HG02943 (cell line): ENCODE data around the gene SEMA3B.
"Not testable (repeated sequence)": the region's sequence is repeated elsewhere in the genome, so short reads cannot be mapped to it uniquely, and the experiment has no call there.

Experiments
- ATAC-seq: cut with Tn5 transposase; IDR thresholded peaks from one replicate; pipeline ENCODE4 v1.9.1; 2021; ENCODE audit warnings: mild to moderate bottlenecking, low read depth, moderate library complexity; ENCODE audit not compliant: unreplicated experiment

Gene SEMA3B

DNA sequence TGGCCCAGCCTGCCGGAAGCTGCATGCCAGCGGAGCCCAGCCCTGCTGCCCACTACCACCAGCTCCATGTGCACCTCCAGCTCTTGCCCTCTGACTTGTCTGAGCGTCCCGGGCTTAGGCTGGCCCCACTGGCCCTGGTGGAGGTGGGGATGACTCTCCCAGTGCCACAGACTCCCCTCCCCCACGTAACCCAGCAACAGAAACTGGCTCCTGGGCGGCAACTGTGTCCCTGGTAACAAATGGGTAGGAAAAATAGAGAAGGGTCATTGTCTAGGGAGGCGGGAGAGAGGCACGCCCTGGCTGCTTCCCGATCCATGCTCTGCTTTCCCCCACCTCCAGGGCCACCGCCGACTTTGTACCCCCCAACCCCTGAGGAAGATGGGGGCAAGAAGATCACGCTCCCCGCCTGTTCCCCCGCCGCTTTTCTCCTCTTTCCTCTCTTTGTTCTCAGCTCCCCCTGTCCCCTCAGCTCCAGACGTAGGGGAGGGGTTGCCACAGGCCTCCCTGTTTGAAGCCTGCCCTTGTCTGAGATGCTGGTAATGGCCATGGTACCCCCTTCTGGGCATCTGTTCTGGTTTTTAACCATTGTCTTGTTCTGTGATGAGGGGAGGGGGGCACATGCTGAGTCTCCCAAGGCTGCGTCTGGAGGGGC lies 10.8 kb upstream of the SEMA3B start:
- ATAC-seq: no peak

DNA sequence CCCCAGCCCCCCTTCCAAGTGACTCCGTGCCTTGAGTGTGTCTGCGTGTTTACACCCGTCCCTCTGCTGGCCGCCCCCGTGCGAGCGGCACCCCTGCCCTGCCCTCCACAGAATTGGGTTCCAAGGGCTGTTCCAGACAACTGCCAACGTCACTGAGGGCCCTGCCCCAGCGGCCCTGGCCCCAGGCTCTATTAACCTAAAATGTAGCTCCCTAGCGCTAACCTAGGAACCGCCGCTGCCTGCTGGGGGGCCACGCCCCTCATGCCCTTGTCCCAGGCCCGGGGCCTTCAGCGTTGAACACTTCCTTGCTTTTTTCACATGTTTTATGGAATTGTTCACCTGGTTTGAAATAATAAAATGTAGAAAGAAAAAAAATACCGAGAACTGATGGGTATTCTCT lies 10.0 kb upstream of the SEMA3B start:
- no peak for ATAC-seq

DNA sequence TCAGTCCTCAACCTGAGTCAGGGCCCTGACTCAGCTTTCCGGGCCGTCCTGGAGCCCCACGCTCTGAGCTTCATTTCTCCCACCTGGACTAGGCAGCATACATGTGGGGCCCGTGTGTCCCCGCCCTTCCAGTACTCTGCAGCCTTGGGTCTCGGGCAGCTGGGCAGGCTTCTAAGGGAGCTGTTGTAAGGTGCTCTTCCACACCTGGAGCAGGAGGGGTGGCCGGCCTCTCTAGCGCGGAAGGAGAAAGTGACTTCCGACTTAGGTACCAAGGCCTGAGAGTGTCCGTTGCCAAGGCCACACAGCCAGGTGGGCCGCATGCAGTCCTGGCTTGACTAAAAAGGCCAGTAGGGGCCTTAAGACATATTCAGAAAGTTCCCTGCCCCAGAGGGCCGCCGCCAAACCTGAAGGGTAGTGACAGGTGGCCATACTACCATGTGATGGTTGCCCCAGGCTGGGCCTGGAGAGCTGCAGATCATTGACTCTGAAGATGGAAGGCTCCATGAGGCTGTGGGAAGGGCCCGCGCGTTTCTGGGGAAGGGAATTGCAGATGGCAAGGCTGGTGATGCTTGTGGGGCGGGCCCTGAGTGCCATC lies 9.4 kb upstream of the SEMA3B start:
- peak; percentile 16 for ATAC-seq

DNA sequence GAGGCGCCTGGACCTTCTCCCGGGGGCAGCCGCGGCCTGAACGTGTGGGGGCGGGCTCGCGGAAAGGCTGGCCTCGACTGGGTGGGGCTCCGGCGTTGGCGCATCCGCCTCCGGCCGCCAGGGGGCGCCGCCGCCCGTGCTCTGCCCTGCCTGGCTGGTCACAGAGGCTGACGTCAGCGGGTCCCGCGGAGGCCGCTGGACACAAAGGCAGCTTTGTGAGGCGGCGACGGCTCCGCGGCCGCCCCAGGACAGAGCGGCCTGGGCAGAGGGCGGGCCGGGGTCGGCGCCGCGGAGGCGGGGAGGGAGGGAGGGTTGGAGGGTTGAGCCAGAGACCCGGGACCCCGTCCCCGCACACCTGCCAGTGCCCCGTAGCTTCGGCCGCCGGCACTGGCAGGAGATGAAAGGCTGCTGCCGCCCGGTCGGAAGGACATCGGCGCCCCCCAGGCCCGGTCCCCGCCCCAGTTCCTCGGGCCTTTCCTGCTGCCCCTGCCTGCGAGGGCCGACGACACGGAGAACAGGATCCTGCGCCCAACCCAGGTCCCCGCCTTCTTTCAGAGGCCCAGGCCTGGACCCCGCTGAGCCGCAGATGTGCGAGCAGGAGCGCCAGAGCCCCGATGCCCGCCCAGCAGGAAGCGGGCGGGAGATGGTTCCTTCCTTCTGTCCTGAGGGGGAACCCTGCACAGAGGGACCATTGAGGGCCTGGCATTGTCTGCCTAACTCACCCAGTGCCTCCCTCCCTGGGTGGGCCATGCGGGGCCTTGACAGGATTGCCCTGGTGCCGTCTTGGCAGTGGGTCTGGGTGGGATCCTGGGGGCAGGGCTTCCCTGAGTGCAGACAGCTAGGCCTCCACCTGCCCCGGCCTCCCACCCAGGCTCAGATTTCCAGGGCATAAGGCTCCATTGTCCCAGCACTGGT lies 8.7 kb upstream of the SEMA3B start:
- ATAC-seq: peak; percentile 70

DNA sequence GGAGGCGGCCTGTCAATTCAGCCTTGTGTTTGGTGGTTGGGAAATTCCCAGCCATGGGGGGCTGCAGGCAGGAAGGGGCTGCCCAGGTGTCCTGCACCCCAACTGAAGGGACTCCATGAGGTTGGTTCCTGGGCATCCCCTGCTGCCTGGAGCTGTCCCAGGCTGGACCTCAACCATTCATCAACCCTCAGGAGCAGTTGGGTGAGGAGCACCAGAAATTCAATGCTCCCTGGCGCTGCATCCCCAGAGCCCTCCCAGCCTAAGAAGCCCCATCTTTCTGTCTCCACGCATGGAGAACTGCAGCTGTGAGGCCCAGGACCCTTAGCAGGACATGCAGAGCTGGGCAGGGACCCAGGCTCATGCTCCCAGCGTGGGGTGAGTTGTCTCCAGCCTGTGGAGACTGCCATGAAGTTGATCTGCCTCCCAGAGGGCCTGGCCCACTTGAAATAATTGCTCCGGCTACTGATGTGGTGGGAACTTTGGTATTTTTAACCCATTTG lies 8.0 kb upstream of the SEMA3B start:
- ATAC-seq: no peak

DNA sequence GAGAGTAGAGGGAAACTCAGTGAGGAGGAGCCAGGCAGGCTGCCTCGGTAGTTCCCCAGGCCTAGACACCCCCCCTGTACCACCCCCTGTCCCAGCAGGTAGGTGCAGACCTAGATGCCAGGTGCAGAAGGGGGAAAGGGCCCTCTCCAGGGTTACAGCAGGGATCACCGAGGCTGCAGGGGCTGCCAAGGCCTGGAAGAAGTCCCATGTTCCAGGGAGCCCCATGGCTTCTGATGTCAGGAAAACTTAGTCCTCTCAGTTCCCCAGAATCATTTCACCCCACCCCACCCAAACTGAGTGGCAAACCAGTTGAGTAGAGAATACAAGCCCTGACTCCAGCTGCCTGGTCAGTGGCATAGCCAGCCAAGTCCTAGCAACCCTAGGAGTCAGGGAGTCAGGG lies 7.4 kb upstream of the SEMA3B start:
- no peak for ATAC-seq

DNA sequence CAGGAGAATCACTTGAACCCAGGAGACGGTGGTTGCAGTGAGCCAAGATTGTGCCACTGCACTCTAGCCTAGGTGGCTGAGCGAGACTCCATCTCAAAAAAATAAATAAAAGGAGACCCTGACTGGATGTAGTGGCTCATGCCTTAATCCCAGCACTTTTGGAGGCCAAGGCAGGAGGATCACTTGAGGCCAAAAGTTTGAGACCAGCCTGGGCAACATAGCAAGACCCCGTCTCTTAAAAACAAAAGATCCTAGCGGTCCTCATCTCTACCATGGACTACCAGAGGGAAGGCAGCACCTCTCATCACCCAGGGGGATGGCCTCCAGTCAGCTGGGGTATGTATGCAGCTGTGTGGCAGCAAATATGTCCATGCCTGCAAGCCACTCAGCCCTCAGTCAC lies 6.7 kb upstream of the SEMA3B start:
- ATAC-seq: not testable (repeated sequence)

DNA sequence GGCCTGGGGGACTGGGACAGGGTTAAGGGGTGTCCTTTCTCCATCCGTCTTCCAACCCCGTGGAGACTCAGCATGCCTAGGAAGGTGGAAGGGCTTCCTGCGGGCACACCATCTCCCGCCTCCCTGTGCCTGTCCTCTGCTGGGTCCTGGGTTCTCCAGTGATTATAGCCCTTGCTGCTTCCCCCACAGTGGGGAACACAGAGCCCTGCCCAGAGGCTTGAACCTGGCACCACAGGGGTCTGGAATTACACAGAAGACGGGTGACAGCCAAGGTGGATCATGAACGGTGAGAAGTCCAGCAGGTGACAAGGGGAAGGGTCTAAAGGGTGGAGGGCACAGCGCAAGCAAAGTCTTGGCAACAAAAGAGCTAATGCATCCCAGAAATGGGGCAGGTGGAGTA lies 6.2 kb upstream of the SEMA3B start:
- no peak for ATAC-seq

DNA sequence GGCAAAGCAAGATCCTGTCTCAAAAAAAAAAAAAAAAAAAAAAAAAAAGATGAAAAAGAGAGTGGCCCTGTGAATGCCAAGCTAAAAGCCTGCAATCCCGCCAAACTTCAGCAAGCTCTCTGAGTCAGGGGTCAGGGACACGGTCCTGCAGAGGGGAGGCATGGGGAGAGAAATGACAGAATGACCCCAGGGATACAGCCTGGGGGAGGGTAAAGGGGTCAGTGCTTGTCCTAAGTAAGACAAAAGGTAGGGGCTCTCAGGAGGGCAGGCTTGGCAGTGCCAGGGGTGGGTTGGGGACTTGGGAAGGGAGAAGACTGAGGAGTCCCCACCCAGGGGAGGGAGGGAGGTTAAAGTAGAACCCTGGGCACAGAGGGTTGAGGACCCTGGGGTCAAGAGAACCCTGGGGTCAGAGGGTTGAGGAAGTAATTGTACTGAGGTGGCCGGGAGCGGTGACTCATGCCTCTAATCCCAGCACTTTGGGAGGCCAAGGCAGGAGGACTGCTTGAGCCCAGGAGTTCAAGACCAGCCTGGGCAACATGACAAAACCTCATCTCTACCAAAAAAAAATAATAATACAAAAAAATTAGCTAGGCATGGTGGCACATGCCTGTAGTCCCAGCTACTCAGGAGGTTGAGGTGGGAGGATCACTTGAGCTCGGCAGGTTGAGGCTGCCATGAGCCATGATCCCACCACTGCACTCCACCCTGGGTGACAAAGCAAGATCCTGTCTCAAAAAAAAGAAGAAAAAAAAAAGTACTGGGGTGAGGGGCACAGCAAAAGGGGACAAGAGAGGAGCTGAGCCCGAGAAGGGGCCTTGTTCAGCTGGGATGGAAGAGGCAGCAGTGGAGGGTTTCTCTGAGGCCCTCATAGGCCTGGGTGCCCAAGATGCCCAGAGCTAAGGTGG lies 5.2 kb upstream of the SEMA3B start:
- no peak for ATAC-seq

DNA sequence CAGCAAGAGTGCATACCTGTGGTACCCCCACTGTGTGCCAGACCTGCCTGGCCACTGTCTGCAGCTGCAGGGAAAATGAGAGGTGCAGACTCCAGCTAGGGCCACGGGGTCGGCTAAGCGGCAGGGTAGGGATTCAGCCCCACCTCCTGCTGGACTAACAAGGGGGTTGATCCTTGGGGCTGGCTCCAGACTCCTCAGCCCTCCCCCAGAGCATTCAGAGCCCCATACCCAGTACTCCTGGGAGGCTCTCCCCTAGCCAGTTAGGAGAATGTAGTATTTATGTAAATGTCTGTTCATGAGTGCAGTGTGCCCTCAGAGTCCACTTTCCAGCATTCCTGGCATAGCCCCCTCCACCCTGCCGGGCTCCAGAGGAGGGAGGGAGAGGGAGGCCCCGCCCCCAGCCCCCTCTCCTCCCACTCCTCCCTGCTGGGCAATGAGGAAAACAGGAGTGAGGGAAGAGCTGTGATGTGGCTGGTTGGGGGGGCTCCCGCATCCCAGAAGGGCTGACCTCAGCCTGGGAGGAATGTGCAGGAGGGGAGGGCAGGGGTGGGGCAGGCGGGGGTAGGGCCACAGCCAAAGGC lies 4.5 kb upstream of the SEMA3B start:
- no peak for ATAC-seq

DNA sequence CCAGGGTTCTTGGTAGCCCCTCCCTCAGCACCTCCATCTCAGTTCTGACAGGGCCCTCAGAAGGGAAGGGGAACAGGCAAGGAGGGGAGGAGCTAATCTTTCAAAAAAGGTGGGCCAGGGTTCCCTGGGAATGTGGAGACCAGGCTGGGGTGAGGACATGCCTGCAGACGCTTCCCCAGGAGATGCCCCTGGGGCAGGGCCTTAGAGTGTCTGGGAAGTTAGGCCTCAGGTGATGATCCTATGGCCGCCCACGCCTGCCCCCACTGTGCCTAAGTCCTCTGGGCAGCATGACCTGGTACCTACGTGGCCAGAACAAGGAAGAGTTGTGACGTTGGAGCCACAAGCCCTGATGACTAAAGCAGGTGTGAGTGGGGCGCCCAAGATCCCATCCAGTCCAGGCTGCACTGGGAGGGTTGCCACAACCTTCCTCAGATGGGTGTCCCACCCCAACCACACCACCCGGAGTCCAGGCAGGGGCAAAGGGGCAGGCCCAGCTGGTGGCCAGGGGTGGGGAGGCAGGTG lies 3.9 kb upstream of the SEMA3B start:
- ATAC-seq: no peak

DNA sequence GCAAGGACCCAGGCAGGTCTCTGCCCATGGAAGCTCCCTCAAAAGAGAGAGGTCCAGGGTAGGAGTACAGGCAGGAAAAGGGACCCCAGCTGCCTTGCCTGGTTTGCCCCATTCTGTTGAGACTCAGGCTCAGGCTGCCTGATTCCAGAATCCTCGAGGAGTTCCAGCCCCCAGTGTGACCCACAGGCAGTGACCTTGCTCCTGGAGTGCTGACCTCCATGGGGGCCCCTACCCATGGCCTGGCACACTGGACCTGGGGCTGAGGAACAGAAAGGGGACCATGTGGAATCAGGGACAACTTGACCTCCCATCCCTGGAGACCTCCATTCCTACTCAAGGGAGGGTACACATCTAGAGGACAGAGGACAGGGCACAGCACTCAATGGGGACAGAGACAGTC lies 3.4 kb upstream of the SEMA3B start:
- no peak for ATAC-seq

DNA sequence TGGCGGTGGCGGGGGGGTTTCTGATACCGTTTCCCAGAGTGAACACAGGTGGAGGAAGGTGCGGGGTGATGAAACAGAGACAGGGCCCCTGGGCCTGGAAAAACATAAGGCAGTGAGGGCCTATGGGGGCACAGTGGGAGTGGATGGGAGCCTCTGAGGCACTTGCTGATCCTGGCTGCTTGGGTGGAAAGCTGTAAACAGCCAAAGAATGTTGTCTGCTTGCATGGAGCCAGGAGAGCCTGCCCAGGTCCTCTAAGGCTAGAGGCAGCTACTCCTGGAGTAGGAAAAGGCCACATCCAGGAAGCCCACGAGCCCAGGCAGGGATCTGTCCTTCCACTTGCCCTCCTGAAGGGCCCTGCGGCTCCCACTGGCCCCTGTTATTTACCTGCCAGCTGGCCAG lies 2.9 kb upstream of the SEMA3B start:
- no peak for ATAC-seq

DNA sequence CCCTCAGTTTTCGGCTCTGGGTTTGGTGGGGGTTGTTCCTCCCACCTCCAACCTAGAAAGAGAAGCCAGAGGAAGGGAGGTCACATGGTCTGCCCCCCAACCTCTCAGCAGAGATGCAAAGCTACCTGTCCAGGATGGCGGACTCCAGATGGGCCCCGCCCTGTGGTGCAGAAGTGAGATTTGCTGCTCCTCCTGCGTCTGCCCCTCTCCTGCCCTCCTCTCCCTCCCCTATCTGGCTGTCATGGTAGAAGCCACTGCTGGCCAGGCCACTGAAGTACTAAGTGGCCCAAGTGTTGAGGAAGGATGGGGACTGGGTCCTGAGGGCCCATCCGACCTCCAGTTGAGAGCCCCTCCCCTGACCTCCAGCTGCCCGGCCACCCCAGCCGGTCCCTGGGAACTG lies 2.1 kb upstream of the SEMA3B start:
- ATAC-seq: no peak

DNA sequence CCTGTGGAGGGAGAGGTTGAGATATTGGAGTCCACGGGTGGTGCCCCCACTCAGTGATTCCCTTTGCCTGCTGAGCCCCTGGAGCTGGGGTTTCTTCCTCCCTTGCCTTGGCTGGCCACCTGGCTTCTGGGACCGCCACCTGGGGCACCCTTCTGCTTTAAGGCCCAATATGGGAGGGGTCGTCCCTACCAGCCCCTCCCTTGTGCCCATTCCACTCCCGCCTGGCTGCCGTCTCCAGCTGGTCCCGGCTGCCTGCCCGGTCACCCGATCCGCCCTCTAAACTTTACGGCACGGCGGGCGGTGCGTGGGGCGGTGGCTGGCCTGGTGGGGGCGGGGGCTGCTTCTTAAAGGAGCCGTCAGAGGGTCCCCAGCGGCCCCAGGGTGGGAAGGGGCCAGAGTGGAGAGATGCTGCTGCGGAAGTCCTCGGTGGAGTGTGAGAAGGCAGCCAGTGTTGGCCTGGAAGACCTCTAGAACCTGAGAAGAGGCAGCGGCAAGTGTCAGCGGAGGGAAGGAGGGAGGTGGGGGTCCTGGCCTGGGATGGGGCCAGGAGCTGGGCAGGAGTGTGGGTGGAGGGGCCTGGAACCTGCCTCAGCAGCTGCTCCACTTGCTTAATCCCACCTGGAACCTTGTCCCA lies 1.6 kb upstream of the SEMA3B start:
- ATAC-seq: no peak

DNA sequence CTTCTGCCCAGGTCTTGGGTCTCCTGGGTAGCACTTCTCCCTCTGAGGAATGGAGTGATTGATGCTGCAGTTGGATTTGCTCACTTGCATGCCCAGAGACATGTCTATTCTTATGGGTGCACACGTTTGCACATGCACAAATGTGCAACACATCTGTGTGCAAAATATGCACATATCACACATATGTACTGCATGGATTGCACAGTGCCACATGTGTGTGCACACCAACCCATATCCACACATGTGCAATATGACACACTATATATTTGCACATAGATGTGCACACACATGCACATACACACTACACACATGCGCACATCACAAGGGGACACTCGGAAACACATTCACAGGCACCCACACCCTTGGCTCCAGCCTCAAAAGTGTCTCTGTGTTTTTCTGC lies 671 bp upstream of the SEMA3B start:
- no peak for ATAC-seq

DNA sequence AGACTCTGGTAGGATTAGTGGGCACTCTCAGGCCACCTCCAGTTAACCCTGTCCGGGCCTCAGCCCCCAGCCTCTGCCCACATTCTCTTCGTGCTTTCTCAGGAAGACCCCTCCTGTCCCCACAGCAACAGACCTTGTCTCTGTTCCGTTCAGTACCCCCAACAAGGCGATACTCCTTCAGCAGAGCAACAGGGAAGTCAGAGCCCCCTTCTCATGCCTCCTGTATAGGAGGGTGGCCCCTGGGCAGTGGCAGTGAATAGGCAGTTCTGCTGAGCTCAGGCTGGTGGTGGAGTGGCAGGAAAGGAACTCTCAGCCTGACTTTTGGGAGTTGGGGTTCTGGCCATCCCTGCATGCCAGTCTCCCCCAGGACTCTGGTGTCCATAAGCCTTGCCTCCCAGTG lies 513 bp downstream of the SEMA3B start:
- ATAC-seq: no peak

DNA sequence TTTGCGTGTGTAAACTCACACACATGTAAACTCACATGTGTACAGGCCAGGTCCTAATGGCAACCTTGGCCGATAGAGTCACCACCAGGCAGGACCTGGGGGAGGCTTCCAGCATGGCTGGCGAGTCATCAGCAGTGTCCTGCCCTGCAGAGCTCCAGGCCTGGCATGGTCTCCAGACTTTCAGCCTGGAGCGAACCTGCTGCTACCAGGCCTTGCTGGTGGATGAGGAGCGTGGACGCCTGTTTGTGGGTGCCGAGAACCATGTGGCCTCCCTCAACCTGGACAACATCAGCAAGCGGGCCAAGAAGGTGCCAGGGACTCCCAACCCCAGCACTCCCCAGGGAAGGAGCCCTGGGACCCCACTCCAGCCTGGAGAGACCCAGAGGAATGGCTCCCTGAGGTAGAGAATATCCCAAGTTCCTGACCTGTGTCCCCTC lies 1.0 kb downstream of the SEMA3B start:
- ATAC-seq: no peak
